PC-3 (cell line): ENCODE results near the gene KSR1.

Source experiments
- EZH2 ChIP-seq: fragments of 300-600 bp; sonication (generic); IDR thresholded peaks from one replicate; pipeline ENCODE4 v1.6.1; 2017; ENCODE audit warnings: antibody characterized with exemption, mild to moderate bottlenecking, low read length; ENCODE audit not compliant: unreplicated experiment
- EZH2phosphoT487 ChIP-seq: fragments of 300-600 bp; sonication (generic); IDR thresholded peaks from 2 replicates; pipeline ENCODE4 v1.6.1; 2018; ENCODE audit warnings: mild to moderate bottlenecking, antibody characterized with exemption, low read length, borderline replicate concordance
- TF ChIP-seq, protein P1 (sequence below): fragments of 300-600 bp; sonication (generic); conservative IDR thresholded peaks from 2 replicates; pipeline ENCODE4 v1.5.1; 2017; ENCODE audit warnings: antibody characterized with exemption, low read depth, mild to moderate bottlenecking, low read length

GRCh38 chr17:27568811-27569210 lies 112.6 kb downstream of the KSR1 start:
- TF ChIP-seq, protein P1, sequence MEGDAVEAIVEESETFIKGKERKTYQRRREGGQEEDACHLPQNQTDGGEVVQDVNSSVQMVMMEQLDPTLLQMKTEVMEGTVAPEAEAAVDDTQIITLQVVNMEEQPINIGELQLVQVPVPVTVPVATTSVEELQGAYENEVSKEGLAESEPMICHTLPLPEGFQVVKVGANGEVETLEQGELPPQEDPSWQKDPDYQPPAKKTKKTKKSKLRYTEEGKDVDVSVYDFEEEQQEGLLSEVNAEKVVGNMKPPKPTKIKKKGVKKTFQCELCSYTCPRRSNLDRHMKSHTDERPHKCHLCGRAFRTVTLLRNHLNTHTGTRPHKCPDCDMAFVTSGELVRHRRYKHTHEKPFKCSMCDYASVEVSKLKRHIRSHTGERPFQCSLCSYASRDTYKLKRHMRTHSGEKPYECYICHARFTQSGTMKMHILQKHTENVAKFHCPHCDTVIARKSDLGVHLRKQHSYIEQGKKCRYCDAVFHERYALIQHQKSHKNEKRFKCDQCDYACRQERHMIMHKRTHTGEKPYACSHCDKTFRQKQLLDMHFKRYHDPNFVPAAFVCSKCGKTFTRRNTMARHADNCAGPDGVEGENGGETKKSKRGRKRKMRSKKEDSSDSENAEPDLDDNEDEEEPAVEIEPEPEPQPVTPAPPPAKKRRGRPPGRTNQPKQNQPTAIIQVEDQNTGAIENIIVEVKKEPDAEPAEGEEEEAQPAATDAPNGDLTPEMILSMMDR: no peak
- TF ChIP-seq EZH2 (no peak), EZH2phosphoT487 (no peak)
